ENCODE data around the gene DAAM2. TPM values are rescaled to one million over a fixed set of nuclear protein-coding genes. Genes with fewer than 3 reads are reported as not detected.
A peak's percentile ranks its signal among the peaks of the same experiment; 100 is the strongest.

DAAM2 gene
- total and polyA plus RNA-seq, 9 donors, result 25.8 to 39.9 (median 35.2) TPM

DNA sequence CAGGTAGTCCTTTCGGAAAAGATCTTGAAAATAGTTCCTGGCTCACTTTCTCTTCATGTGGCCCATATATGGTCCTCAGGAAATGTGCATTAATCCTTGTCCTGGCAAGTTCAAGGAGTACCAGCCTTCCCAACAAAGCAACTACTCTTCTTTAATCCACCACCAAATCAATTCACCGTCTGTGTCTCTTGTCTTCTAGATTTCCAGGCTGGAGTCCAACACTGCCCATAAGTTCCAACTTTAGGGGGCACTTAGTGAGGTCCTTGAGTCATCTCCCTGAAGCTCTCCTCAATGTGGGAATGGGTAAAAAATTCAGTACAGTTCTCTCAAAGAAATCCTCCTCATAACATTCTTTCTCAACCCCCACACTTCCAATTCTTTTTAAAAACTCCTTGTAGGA is 6.9 kb upstream of the DAAM2 start:
- no peaks in the 10 kb centered on the region for H3K36me3 ChIP-seq (ENCODE audit: control insufficient read depth, insufficient read depth, low read length)
- WGBS (ENCODE audit: insufficient coverage), result 77% methylated on average over 1 of the region's 2 CpGs
- H3K4me1 ChIP-seq (ENCODE audit: control insufficient read depth, insufficient read depth, low read length), result no peaks in the 10 kb centered on the region

DNA sequence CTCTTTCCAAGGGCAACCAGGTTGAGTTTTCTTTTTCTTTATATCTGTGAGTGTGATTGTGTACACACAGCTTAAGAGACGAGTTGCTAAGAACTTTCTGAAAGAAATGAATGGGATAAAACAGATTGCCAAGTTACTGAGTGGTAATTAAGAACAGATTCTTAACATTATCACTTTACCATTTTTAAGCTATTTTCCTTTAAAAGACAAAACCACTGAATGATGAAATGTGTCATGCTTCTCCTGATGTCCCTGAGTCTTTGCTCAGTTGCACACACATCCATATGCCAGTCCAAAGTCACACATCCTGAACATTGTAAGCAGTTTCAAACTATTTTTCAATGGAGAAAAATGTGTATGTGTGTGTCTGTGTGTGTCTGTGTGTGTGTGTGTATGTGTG is 5.5 kb upstream of the DAAM2 start:
- no CpG with 5 or more reads among the region's 1 CpG for WGBS (ENCODE audit: insufficient coverage)
- Histone ChIP-seq H3K9me3 (replicated peaks; ENCODE audit: control insufficient read depth, low read depth, low read length) (no peaks in the 10 kb centered on the region), H3K36me3 (ENCODE audit: control insufficient read depth, insufficient read depth, low read length) (no peaks in the 10 kb centered on the region), H3K27ac (ENCODE audit: low read length) (no peak overlapping the region), H3K4me1 (ENCODE audit: control insufficient read depth, insufficient read depth, low read length) (peaks cover 5% of the 10 kb centered on the region), H3K27me3 (ENCODE audit: control insufficient read depth, insufficient read depth, low read length) (no peaks in the 10 kb centered on the region), H3K4me3 (ENCODE audit: low read length) (no peak overlapping the region)
- DNase-seq, result no peak

More for the DNA sequence above, 6.9 kb upstream of the DAAM2 start:
- no peak overlapping the region for H3K4me3 ChIP-seq (ENCODE audit: low read length)
- H3K27ac ChIP-seq (ENCODE audit: low read length), result no peak overlapping the region
- H3K27me3 ChIP-seq (ENCODE audit: control insufficient read depth, insufficient read depth, low read length), result no peaks in the 10 kb centered on the region
- H3K9me3 ChIP-seq (replicated peaks; ENCODE audit: control insufficient read depth, low read depth, low read length), result no peaks in the 10 kb centered on the region
- no peak for DNase-seq

- DNase-seq, result no peak
- Histone ChIP-seq H3K4me1 (ENCODE audit: control insufficient read depth, insufficient read depth, low read length) (peaks cover 9% of the 10 kb centered on the region), H3K36me3 (ENCODE audit: control insufficient read depth, insufficient read depth, low read length) (no peaks in the 10 kb centered on the region), H3K27ac (ENCODE audit: low read length) (no peak overlapping the region), H3K4me3 (ENCODE audit: low read length) (no peak overlapping the region), H3K9me3 (replicated peaks; ENCODE audit: control insufficient read depth, low read depth, low read length) (no peaks in the 10 kb centered on the region), H3K27me3 (ENCODE audit: control insufficient read depth, insufficient read depth, low read length) (peaks cover 4% of the 10 kb centered on the region)
- WGBS (ENCODE audit: insufficient coverage), result 72% methylated on average over 6 of the region's 8 CpGs
These were observed 4.9 kb upstream of the DAAM2 start for GRCh38 chr6:39787322-39787721.

DNA sequence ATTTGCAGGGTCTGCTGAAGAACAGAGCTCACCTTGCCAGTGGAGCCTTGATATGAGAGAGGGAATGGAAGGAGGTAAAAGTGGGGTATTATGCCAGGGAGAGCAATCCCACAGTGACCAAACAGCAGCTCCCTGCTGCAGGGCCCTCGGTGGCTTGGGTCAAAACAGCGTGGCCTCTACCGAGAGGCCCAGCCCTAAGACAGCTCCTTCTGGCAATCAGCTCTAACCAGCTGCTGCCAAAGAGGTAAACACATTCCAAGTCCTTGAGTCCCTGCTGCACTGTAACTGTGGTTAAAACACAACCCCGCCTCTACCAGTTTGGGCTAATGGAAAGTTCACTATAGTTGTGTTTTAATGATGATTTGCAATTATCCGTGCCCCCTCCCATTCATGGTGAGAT is 1.4 kb upstream of the DAAM2 start:
- Histone ChIP-seq H3K27ac (ENCODE audit: low read length) (no peak overlapping the region), H3K4me3 (ENCODE audit: low read length) (no peak overlapping the region), H3K9me3 (replicated peaks; ENCODE audit: control insufficient read depth, low read depth, low read length) (no peaks in the 10 kb centered on the region), H3K4me1 (ENCODE audit: control insufficient read depth, insufficient read depth, low read length) (peaks cover 16% of the 10 kb centered on the region), H3K27me3 (ENCODE audit: control insufficient read depth, insufficient read depth, low read length) (peaks cover 14% of the 10 kb centered on the region), H3K36me3 (ENCODE audit: control insufficient read depth, insufficient read depth, low read length) (no peaks in the 10 kb centered on the region)
- no peak for DNase-seq
- no CpG with 5 or more reads among the region's 5 CpGs for WGBS (ENCODE audit: insufficient coverage)

- no peaks in the 10 kb centered on the region for H3K36me3 ChIP-seq (ENCODE audit: control insufficient read depth, insufficient read depth, low read length)
- WGBS (ENCODE audit: insufficient coverage), result no CpG with 5 or more reads among the region's 1 CpG
- H3K27ac ChIP-seq (ENCODE audit: low read length), result no peak overlapping the region
- H3K9me3 ChIP-seq (replicated peaks; ENCODE audit: control insufficient read depth, low read depth, low read length), result no peaks in the 10 kb centered on the region
- H3K4me3 ChIP-seq (ENCODE audit: low read length), result no peak overlapping the region
- peaks cover 14% of the 10 kb centered on the region for H3K27me3 ChIP-seq (ENCODE audit: control insufficient read depth, insufficient read depth, low read length)
- DNase-seq, result no peak
- H3K4me1 ChIP-seq (ENCODE audit: control insufficient read depth, insufficient read depth, low read length), result peaks cover 16% of the 10 kb centered on the region
These were observed 865 bp upstream of the DAAM2 start for GRCh38 chr6:39791311-39791710.

GRCh38 chr6:39792540-39793450 is 619 bp downstream of the DAAM2 start:
- H3K27me3 ChIP-seq (ENCODE audit: control insufficient read depth, insufficient read depth, low read length), result peaks cover 14% of the 10 kb centered on the region
- peak overlapping the region; percentile 83 for H3K27ac ChIP-seq (ENCODE audit: low read length)
- H3K9me3 ChIP-seq (replicated peaks; ENCODE audit: control insufficient read depth, low read depth, low read length), result no peaks in the 10 kb centered on the region
- peaks cover 16% of the 10 kb centered on the region for H3K4me1 ChIP-seq (ENCODE audit: control insufficient read depth, insufficient read depth, low read length)
- H3K36me3 ChIP-seq (ENCODE audit: control insufficient read depth, insufficient read depth, low read length), result no peaks in the 10 kb centered on the region
- H3K4me3 ChIP-seq (ENCODE audit: low read length), result peak overlapping the region; percentile 74
- DNase-seq, result peak; percentile 61
- WGBS (ENCODE audit: insufficient coverage), result 6% methylated on average over 18 of the region's 29 CpGs

- no peak for DNase-seq
- WGBS (ENCODE audit: insufficient coverage), result 13% methylated on average over 5 of the region's 7 CpGs
These were observed 1.3 kb downstream of the DAAM2 start for GRCh38 chr6:39793516-39793915.

DNA sequence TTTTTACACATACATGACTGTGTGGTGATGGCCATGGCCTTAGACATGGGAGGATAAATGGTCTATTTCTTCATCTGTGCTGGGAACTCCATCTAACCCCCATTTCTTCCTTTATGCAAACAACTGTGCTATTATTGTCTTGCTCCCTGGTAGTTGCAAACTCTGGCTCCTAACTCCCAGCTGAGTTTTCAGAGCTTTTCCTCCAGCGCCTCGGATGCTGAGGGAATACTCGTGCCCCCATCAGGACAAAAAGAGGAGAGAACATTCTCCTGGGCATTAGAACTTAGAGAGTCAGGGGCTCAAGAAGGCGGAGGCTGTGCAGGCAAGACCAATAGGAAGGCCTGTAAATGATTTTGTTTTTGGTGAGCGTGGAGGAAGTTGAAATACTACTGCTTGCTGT is 2.1 kb downstream of the DAAM2 start:
- Histone ChIP-seq H3K4me1 (ENCODE audit: control insufficient read depth, insufficient read depth, low read length) (peaks cover 16% of the 10 kb centered on the region), H3K36me3 (ENCODE audit: control insufficient read depth, insufficient read depth, low read length) (no peaks in the 10 kb centered on the region), H3K27ac (ENCODE audit: low read length) (no peak overlapping the region), H3K4me3 (ENCODE audit: low read length) (no peak overlapping the region), H3K9me3 (replicated peaks; ENCODE audit: control insufficient read depth, low read depth, low read length) (no peaks in the 10 kb centered on the region), H3K27me3 (ENCODE audit: control insufficient read depth, insufficient read depth, low read length) (peaks cover 14% of the 10 kb centered on the region)
- 70% methylated on average over 3 of the region's 5 CpGs for WGBS (ENCODE audit: insufficient coverage)
- no peak for DNase-seq

More at GRCh38 chr6:39793516-39793915, 1.3 kb downstream of the DAAM2 start:
- Histone ChIP-seq H3K9me3 (replicated peaks; ENCODE audit: control insufficient read depth, low read depth, low read length) (no peaks in the 10 kb centered on the region), H3K36me3 (ENCODE audit: control insufficient read depth, insufficient read depth, low read length) (no peaks in the 10 kb centered on the region), H3K4me1 (ENCODE audit: control insufficient read depth, insufficient read depth, low read length) (peaks cover 16% of the 10 kb centered on the region), H3K27ac (ENCODE audit: low read length) (peak overlapping the region; percentile 47), H3K27me3 (ENCODE audit: control insufficient read depth, insufficient read depth, low read length) (peaks cover 14% of the 10 kb centered on the region), H3K4me3 (ENCODE audit: low read length) (peak overlapping the region; percentile 74)

- no peak overlapping the region for H3K4me3 ChIP-seq (ENCODE audit: low read length)
- H3K4me1 ChIP-seq (ENCODE audit: control insufficient read depth, insufficient read depth, low read length), result peaks cover 8% of the 10 kb centered on the region
- 100% methylated on average over 1 of the region's 2 CpGs for WGBS (ENCODE audit: insufficient coverage)
- DNase-seq, result no peak
- peaks cover 7% of the 10 kb centered on the region for H3K27me3 ChIP-seq (ENCODE audit: control insufficient read depth, insufficient read depth, low read length)
- H3K27ac ChIP-seq (ENCODE audit: low read length), result no peak overlapping the region
- no peaks in the 10 kb centered on the region for H3K9me3 ChIP-seq (replicated peaks; ENCODE audit: control insufficient read depth, low read depth, low read length)
- no peaks in the 10 kb centered on the region for H3K36me3 ChIP-seq (ENCODE audit: control insufficient read depth, insufficient read depth, low read length)
These were observed 5.6 kb downstream of the DAAM2 start for GRCh38 chr6:39797751-39798150.

- DNase-seq, result no peak
- Histone ChIP-seq H3K9me3 (replicated peaks; ENCODE audit: control insufficient read depth, low read depth, low read length) (no peaks in the 10 kb centered on the region), H3K4me1 (ENCODE audit: control insufficient read depth, insufficient read depth, low read length) (no peaks in the 10 kb centered on the region), H3K4me3 (ENCODE audit: low read length) (no peak overlapping the region), H3K27ac (ENCODE audit: low read length) (no peak overlapping the region), H3K27me3 (ENCODE audit: control insufficient read depth, insufficient read depth, low read length) (no peaks in the 10 kb centered on the region), H3K36me3 (ENCODE audit: control insufficient read depth, insufficient read depth, low read length) (no peaks in the 10 kb centered on the region)
- WGBS (ENCODE audit: insufficient coverage), result 91% methylated on average over 8 of the region's 10 CpGs
These were observed 8.2 kb downstream of the DAAM2 start for GRCh38 chr6:39800034-39801032.
